ENCODE measurements around the gene ABCB11.

The ABCB11 gene

DNA sequence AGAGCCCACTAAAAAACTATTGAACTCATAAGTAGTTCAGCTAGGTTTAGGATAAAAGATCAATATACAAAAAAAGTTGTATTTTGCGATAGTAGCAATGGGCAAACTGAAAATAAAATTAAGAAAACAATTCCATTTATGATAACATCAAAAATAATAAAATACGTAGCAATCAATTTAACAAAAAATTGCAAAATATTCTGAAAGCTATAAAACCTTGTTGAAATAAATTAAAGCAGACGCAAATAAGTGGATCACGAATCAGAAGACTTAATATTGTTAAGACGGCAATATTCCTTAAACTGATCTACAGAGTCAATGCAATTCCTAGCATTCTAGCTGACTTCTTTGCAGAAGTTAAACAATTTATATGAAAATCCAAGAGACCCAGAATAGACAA, 24.5 kb downstream of the ABCB11 start:
- DNase-seq = no peak

DNA sequence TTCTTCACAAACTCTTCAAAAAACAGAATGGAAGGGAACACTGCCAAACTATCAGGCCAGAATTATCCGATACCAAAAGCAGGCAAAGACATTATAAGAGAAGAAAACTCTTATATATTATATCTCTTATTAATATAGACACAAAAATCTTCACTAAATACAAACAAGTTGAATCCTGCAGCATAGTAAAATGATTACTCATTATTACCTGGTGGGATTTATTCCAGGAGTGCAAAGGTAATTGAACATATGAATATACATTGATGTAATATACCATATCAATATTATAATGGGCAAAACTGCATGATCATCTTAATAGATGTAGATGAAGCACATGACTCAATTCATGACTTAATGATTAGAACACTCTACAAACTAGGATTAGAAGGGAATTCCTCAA, 25.1 kb downstream of the ABCB11 start:
- DNase-seq = no peak

DNA sequence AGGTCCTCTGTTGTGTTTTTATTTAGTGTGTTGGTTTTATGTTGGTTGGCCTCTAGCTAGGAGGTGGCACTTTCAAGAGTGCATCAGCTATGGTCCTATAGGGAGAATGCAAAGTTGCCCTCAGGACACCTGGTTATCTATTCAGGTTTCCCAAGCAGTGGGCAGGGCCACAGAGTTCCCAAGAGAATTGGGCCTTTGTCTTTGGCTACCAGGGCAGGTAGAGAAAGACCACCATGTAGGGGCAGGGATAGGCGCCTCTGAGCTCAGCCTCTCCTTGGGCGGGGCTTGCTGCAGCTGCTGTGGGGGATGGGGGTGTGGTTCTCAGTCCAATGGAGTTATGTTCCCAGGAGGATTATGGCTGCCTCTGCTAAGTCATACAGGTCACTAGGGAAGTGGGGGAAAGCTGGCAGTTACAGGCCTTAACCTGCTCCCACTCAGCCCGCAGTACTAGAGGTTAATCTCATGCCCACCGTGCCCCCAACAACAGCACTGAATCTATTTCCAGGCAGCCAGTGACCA, 26.0 kb downstream of the ABCB11 start:
- DNase-seq = no peak

DNA sequence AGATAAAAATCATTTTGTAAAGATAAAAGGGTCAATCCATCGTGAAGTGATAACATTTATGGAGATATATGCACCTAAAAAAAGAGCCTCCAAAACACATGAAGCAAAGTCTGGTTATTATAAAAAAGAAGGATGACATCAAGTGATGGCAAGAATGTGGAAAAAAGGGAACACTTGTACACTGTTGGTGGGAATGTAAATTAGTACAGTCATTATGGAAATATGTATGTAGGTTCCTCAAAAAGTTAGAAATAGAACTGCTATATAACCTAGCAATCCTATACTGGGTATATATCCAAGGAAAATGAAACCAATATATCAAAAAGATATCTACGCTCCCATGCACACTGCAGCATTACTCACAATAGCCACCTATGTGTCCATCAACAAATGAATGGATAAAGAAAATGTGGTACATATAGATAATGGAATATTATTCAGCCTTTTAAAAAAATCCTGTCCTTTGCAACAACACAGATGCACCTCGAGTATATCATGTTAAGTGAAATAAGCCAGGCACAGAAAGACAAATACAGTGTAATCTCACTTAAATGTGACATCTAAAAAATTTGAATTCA, 28.9 kb downstream of the ABCB11 start:
- DNase-seq = no peak

DNA sequence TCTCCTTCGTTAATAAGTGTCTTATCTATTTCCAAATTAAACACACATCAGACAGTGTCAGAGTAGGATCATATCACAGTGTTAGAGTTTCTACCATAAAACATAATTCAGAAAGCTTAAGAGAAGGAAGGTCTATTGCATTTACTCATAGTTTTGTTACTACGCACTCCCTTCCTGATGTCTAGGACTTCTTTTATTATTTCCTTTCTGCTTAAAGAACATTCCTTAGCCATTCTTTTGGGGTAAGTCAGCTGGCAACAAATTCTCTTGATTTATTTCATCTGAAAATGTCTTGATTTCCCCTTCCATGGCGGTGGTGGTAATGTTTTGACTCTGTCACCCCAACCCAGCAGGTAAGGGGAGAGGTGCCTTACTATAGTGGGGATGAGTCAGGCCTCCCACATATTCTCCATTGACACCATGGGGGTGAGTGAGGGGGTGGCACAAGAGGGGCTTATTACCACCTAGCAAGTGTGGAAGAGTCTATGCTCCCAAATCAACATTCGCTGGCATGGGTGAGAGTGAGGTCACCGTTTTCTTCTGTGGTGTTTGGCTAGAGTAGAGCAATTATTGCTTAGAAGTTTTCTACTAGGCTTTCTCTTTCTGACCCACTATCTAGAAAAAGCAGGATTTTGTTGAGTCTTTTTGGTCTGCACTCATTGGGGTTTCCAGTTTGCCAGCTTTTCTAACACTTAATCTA, 29.9 kb downstream of the ABCB11 start:
- no peak for DNase-seq

DNA sequence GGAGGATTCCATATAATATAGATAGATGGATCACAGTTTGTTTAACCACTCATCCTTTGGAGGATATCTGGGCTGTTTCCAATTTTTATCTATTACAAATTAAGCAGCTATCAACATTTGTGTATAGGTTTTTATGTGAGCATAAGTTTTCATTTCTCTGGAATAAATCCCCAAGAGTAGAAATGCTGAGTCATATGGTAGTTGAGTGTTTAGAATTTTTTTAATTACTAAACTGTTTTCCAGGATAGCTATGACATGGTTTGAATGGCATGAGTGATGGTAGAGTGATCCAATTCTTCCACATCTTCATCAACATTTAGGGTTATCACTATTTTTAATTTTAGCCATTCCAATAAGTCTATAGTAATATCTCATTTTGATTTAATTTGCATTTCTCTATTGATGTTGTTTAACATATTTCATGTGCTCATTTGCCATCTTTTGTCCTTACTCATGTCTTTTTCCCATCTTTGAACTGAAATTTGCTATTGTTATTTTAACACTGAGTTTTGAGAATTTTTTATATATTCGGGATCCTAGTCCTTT, 31.4 kb downstream of the ABCB11 start:
- no peak for DNase-seq

DNA sequence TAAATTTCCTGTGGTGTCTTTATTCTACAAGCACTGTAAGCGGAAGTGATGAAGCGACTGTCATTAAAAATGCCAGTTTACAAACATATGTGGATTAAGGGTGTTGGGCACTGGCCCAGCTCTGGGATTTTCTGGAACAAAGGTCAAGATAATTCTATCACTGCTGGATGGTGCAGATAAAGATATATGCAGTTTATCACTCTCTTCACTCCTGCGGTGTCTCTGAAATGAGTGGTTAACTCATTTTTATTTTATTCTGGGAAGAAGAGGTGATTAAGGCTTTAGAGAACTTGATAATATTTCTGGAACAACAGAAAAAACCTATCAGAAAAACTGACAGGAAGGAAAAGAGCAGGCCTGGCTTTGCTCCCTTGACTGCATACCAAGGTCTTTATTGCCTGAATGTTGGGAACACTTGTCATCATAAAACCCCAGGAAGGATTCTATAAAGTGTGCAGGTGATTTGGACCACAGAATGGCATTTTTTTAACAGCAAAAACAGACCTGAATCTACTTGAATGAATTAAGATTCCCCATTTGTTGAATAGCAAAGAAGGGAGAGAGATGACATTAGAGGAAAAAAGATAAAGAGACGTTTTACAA, 32.4 kb downstream of the ABCB11 start:
- DNase-seq = no peak

DNA sequence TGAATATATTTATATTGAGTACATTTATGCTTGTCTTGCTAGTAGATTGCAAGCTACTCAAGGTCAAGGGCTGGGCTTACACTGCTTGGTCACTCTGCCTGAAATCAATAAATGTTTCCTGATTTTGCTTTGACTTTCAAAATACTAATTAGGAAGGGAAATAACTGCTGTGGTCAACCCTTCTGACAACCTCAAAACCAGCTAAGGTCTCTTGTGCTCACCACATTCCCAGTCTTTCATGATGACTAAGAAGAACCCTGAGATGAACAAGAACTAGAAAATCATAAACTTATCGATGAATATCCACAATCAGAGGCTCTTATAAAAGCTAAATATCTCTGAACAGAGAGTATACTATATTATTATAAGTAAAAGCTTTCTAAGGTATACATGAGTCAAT, 33.3 kb downstream of the ABCB11 start:
- no peak for DNase-seq

DNA sequence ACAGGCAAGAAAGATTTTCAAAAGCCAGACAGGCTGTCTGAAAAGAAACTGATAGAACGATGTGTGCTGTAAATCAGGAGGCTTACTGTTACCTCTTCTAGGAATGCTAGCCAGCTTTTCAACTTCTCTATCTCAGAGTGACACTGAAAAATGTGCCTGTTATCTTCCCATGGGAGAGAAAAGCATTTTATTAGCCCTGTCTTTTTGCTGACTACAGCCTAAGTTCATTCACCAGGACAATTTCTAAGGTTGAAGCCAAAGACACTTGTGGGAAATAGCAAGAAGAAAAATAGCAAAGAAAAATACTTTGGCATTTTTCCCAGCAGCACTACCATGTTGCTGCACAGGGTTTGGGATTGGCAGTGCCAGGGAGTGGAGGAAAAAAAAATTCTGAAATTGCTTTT, 34.0 kb downstream of the ABCB11 start:
- no peak for DNase-seq

DNA sequence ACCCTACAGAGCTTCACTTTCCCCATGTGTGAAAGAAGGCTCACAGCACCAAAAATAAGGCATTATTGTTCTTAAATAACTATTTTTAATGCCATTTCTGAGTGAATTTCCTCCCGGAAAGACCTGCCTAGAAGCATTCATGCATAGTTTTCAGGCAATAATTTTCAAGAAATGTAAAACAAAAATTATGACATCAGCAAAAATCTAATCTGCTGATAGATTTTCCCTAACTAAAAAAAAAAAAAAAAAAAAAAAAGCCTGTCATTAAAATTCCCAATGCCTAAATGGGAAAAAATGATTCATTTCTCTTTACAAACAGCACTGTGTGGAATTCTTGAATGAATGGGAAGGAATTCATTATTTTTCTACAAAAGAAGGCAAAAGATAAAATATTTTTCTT, 35.4 kb downstream of the ABCB11 start:
- DNase-seq = no peak

DNA sequence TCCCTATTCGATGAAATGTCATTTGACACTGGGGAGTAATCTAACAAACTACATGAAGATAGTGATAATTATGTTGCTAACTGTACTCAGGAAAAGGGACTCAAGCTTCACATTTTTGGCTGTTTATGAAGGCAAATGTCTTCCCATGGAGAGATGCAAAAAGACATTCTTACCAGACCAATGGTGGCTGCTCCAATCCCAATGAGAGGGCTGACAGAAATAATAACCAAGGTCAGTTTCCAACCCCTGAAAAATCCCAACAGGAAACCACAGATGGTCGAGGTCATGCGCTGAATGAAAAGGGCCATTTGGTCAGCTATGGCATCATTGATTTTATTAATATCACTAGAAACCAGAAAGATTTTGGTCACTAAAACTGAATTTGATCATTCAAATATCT, 37.6 kb downstream of the ABCB11 start:
- DNase-seq = no peak

DNA sequence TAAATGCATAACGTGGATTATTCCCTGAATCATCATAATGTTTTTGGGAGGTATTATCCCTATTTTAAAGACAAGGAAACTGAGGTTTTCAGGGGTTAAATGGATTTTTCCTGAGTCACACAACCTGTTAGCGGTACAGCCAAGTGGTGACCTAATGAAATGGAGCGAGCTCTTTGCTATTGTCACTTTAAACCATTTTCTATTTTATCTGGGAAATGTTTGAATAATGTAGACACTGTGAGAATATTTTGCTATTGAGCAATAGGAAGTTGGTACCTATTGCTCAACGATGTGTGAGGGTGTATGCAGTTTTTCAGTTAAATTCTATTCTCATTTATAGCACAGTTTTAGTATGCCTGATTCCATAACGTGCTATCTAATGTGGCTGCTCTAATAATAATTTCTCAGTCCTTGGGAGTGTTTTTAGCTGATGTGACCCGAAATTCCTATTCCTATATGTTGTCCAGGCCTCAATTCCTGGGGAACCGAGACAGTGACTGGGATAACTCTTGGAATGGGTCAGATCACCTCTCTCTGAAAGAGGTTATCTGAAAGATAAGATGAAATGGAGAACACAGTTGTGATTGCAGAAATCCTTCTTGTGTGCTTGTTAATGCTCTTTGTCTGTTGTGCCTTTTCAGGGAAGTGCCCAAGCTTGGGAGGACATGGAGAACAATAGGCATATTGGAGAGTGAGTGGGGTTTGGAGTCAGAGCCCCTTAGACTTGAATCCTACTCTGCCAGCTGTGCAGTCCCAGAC, 38.4 kb downstream of the ABCB11 start:
- no peak for DNase-seq

DNA sequence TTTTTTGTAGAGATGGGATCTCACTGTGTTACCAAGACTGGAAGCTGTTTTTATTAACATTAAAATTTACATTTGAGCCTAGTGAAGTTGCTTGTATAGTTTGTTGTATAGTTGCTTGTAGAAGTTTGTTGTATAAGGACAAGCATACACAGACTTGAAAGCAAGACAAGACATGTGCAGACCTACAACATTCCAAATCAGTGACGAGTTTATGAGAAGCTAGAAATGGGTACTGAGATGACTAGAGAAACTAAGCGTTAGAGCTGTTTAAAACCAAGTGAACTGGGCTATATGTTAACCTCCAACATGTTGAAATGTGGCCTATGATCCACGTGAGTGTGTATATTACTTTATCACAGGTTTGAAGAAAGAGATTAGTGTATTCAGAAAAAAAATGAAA, 39.1 kb downstream of the ABCB11 start:
- DNase-seq = no peak

DNA sequence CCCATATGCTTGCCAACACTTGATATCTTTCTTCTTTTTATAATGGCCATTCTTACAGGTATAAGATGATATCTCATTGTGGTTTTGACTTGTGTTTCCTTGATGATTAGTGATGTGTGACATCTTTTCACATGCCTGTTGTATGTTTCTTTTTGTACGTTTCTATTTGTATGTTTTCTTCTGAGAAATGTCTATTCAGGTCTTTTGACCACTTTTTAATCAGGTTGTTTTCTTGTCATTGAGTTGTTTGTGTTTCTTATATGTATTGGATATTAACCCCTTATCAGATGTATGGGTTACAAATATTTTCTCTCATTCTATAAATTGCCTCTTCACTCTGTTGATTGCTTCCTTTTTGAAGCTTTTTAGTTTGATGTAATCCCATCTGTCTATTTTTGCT, 42.4 kb downstream of the ABCB11 start:
- no peak for DNase-seq

DNA sequence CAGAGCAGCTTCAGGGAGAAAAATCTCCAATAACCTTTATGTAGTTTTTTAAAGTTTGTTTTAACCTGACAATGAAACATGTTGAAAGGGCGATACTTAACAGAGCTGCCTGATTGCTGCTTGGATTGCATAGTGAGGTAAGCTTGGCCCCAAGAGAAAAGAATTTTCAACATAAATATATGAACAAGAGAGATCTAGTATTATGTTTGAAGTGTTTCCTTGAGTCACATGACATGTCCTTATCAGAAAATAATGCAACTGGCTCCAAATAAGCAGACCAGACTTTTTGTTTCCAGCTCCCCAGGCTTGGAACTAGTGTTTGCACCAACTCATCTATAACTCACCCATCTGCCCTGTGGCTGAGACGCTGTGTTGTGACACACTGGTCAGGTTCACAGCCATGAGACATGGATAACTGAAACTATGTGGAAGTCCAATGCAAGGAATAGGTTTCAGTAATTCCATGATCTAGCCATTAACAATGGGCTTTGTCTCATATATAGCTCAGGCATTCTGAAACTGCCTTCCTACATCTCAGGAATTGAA, 44.7 kb downstream of the ABCB11 start:
- DNase-seq = no peak

DNA sequence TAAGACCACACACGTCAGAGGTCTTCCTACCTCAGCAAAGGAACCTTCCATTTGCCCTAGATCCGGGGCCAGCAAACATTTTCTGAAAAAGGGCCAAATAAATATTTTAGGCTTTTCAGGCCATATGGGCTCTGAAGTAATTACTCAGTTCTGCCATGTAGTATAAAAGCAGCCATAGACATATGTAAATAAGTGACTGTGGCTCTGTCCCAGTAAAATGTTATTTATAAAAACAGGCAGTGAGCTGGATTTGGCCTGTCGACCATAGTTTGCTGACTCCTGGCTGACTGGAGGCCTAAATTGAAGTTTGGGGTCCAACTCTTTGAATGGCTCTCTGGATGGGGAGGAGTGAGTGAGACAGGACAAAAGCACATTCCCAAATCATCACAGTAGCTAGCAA, 49.5 kb downstream of the ABCB11 start:
- no peak for DNase-seq

DNA sequence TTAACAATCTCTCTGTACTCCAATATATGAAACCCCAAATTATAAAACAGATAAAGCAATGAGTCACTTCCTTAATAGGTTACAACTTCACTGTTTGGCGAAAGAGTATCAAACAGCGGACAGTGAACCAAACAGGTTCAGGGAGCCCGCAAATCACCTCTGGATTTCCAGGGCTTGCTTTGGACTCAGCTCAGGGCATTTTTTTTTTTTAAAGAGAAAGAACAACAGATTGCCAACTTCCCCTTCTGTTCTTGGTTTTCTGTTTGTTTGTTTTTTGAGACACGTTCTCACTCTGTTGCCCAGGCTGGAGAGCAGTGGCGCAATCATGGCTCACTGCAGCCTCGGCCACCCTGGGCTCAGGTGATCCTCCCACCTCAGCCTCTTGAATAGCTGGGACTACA, 52.7 kb downstream of the ABCB11 start:
- no peak for DNase-seq

DNA sequence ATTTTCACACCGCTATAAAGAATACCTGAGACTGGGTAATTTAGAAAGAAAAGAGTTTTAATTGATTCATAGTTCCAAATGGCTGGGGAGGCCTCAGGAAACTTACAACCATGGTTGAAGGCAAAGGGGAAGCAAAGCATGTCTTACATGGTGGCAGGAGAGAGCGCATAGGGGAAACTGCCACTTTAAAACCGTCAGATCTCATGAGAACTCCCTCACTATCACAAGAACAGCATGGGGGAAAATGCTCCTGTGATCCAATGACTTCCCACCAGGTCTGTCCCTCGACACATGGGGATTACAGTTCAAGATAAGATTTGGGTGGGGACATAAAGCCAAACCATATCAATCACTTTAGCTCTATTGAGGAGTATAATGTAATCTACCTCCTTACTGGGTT, 53.5 kb downstream of the ABCB11 start:
- DNase-seq = no peak

DNA sequence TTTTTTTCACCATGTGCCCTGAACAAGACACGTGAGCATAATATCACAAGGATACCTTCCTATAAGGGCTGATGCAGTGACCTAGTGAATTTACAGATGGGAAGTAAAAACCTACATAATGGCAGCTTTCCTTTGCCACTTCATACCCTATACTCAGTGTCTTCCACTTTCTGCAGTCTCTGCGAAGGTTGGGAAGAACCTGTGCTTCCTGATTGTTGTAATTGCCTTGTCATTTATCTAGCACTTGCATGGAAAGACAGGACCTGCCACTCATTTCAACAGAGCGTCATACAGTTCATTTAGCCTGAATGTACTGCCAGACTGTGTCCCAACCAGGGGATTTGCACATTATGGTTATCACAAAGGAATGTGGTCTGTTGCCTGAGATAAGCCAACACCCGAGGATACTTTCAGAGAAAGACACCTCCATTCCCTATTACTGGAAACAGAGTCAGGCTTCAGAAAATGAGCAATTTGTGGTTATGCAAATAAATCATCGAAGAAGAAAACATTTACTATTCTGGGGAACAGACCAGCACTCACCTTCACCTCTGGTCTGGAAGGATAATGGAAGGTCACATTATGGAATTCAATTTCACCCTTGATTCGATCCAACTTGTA, 55.0 kb downstream of the ABCB11 start:
- DNase-seq = no peak

DNA sequence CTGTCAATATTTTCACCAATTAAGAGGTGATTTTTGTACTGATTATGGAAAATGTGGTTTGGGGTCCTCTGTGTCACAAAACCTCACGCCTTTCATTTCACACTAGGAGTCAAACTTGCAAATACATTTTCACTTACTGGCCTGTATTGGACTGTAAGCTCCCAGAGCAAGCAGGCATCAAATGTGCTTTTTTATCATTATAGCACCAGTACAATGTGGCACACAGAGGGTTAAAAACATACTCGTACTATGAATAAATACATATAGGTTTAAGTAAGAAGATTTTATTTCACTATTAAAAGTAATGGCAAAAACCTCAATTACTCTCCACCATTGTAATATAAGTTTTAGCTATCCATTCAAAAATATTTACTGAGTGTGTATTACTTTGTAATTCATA, 56.7 kb downstream of the ABCB11 start:
- DNase-seq = no peak

DNA sequence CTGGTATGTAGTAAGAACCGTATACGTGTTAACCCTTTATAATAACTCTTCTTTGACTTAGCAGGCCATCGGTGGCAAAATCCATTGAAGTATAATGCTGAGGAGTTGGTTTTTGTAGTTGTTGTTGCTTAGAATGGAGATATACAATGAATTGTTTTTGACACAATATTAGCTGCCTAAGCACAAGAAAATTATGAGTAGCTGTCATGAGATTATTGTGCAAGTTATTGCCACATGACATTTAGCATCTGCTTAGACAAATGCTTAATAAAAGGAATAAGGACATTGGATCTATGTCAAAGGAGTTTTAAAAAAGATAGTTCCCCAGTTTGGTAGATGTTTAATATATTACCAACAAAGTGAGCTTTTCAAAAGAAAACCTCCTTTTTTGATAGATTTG, 59.9 kb downstream of the ABCB11 start:
- no peak for DNase-seq

DNA sequence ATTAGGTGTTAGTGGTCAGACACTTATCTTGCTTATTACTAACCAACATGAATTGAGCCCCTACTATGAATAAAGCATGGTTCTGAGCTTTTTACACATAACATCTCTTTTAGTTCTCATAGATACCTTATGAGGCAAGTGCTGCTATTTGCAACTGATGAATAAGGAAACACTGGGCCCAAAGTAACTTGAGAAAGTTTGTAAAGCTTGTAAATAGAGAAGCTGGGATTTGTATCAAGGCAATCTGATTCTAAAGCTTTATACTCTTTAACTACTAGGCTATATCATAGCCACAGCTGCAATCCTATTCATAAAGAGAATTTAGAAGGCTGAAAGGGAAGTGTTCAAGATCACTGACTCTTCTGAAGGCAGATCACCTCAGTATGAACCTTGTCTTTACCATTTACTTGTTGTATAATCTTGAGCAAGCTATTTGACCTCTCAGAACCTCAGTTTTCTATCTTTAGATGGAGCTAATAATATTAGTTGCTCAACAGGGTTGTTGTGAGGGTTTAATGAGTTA, 60.4 kb downstream of the ABCB11 start:
- no peak for DNase-seq

DNA sequence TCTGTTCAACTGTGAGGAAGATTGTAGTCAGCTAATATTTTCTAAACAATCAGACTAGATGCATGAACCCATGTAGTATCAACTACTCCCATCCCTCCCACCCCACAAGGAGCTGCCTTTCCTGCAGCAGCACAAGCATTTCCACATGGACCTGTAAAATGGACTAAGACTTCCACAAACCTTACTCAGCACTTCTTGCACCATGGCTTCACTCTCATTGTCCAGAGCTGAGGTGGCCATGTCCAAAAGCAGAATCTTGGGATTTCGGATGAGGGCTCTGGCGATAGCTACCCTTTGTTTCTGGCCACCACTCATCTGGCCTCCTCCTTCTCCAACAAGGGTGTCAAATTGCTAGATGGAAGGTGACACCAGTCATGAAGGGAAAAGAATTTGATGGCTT, 61.3 kb downstream of the ABCB11 start:
- DNase-seq = no peak
